ENCODE data around the gene PYDC1.

DNA sequence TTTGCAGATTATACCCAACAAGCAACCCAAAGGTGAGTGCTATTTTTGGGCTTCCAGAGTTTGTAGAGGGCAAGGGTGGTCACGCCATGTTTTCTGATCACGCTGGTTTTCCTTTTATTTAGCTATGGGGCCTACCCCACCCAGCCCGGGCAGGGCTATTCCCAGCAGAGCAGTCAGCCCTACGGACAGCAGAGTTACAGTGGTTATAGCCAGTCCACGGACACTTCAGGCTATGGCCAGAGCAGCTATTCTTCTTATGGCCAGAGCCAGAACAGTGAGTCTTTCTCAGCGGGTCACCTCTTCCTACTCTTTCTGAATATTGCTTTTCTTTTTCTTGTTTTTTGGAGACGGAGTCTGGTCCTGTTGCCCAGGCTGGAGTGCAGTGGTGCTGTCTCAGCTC lies 34.5 kb downstream of the PYDC1 start:
- TF ChIP-seq, protein P1, sequence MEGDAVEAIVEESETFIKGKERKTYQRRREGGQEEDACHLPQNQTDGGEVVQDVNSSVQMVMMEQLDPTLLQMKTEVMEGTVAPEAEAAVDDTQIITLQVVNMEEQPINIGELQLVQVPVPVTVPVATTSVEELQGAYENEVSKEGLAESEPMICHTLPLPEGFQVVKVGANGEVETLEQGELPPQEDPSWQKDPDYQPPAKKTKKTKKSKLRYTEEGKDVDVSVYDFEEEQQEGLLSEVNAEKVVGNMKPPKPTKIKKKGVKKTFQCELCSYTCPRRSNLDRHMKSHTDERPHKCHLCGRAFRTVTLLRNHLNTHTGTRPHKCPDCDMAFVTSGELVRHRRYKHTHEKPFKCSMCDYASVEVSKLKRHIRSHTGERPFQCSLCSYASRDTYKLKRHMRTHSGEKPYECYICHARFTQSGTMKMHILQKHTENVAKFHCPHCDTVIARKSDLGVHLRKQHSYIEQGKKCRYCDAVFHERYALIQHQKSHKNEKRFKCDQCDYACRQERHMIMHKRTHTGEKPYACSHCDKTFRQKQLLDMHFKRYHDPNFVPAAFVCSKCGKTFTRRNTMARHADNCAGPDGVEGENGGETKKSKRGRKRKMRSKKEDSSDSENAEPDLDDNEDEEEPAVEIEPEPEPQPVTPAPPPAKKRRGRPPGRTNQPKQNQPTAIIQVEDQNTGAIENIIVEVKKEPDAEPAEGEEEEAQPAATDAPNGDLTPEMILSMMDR (IDR thresholded peaks at IDR 0.05; ENCODE audit: extremely low read depth in 1 of 2, insufficient read depth in 1 of 2, low read depth in 1 of 2, low read length in 2 of 2) = no peak
- no peak for TF ChIP-seq POLR2A (IDR thresholded peaks at IDR 0.05; ENCODE audit: low read depth, low read length)
- TF ChIP-seq, protein P2, sequence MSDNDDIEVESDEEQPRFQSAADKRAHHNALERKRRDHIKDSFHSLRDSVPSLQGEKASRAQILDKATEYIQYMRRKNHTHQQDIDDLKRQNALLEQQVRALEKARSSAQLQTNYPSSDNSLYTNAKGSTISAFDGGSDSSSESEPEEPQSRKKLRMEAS (IDR thresholded peaks at IDR 0.05; ENCODE audit: insufficient read depth, insufficient read length) = no peak
- TF ChIP-seq GATA2 (IDR thresholded peaks at IDR 0.05; ENCODE audit: insufficient read depth, insufficient read length, low read depth, low read length) = no peak
- no peak for TF ChIP-seq POLR2AphosphoS5 (IDR thresholded peaks at IDR 0.05; ENCODE audit: insufficient read depth, low read depth, low read length)
- TF ChIP-seq FOS (IDR thresholded peaks at IDR 0.05; ENCODE audit: borderline replicate concordance, insufficient read depth, low read length) = no peak
- TF ChIP-seq EZH2 (IDR thresholded peaks at IDR 0.05; ENCODE audit: borderline replicate concordance, low read depth, low read length, severe bottlenecking) = no peak
- no peak for TF ChIP-seq JUN (IDR thresholded peaks at IDR 0.05; ENCODE audit: borderline replicate concordance, insufficient read depth, insufficient read length, low read depth)
